ENCODE data around the gene TSNAXIP1.
"Not testable (repeated sequence)": the region's sequence is repeated elsewhere in the genome, so short reads cannot be mapped to it uniquely, and the experiment has no call there.

The TSNAXIP1 gene

DNA sequence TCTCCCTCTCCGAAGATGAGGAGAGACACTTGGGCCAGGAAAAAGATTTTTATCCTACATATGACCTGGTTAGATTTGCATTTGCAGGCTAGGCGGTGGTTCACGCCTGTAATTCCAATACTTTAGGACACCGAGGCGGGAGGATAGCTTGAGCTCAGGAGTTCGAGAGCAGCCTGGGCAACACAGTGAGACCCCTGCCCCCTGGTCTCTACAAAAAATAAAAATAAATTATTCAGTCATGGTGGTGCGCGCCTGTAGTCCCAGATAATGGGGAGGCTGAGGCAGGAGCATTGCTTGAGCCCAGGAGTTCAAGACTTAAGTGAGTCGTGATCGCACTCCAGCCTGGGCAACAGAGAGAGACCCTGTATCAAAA, 27.5 kb downstream of the TSNAXIP1 start:
- DNase-seq, result no peak

GRCh38 chr16:67837190-67837589, 30.5 kb downstream of the TSNAXIP1 start:
- not testable (repeated sequence) for DNase-seq

GRCh38 chr16:67837811-67838210, 31.1 kb downstream of the TSNAXIP1 start:
- no peak for DNase-seq

- no peak for DNase-seq
Measured at GRCh38 chr16:67841198-67841815, 34.6 kb downstream of the TSNAXIP1 start.

- peak; percentile 88 for DNase-seq
Measured at GRCh38 chr16:67841816-67842508, 35.3 kb downstream of the TSNAXIP1 start, which contains the start of gene THAP11. Gene THAP11, plus strand, starts transcription at chr16:67842320. Its CDS starts 235 bp downstream, at chr16:67842555.

- DNase-seq, result no peak
Measured at GRCh38 chr16:67842509-67843342, 36.0 kb downstream of the TSNAXIP1 start.

GRCh38 chr16:67843343-67843765, 36.7 kb downstream of the TSNAXIP1 start:
- DNase-seq, result no peak

DNA sequence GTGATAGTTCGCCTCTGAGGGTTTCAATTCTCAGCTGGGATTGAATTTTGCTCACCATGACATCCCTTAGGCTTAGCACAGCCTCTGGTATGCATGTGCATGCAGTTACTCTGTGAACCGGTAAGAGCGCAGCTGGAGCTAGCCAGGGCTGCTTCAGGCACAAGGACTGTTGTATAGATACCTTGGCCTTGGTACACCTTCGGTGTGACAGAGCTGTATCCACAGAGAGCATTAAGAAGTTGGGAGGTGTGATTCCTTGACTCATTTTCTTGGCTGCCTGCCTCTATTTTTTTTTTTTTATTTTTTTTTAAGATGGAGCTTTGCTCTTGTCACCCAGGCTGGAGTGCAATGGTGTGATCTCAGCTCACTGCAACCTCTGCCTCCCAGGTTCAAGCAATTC, 37.8 kb downstream of the TSNAXIP1 start:
- DNase-seq, result no peak

DNA sequence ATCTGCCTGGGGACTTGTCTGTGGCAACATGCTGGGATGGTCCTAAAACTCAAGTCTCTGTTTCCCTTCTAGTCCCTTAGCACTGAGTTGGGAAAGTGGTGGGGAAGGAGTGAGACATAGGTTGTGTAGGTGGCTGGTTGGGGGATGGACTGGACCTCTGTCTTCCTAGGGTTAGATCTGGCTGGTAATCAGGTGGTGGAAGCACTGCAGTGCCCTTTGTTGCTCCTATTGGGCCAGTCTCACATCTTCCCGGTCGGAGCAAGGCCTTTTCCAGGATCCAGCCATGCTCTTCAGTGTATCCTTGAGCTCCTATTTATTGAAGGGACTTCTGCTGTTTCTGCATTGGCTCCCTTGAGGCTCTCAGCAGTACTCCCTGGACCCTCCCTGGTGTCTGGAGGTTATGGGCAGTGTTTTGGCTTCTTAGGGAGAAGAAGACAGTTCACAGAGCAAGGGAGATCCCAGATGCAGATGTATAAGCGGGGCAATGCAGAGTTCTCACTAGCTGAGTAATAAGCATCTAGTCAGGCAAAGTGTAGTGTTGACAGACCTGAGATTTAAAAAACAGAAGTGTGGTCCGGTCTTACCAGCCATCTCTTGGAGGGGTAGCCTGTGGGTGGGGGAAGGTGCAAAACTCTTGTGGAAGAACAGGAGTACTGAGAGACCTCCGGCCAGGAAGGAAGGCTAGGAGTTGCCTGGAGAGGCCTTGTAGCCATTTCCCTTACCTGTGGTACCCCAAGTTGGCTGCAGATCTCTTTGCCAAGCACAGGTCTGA, 38.8 kb downstream of the TSNAXIP1 start:
- DNase-seq, result no peak

- DNase-seq, result no peak
Measured at GRCh38 chr16:67846063-67846319, 39.3 kb downstream of the TSNAXIP1 start.

GRCh38 chr16:67846320-67847063, 39.8 kb downstream of the TSNAXIP1 start, which contains the start of gene NUTF2:
Gene NUTF2, plus strand, starts transcription at chr16:67846933. Its CDS starts 18,198 bp downstream, at chr16:67865131.
- DNase-seq, result peak; percentile 88

GRCh38 chr16:67847064-67847861, 40.6 kb downstream of the TSNAXIP1 start, which contains the start of gene CENPT:
Gene CENPT, minus strand, starts transcription at chr16:67847693. Its CDS starts 13,834 bp downstream, at chr16:67833859.
- DNase-seq, result peak; percentile 50

GRCh38 chr16:67848118-67848517, 41.4 kb downstream of the TSNAXIP1 start:
- DNase-seq, result no peak

DNA sequence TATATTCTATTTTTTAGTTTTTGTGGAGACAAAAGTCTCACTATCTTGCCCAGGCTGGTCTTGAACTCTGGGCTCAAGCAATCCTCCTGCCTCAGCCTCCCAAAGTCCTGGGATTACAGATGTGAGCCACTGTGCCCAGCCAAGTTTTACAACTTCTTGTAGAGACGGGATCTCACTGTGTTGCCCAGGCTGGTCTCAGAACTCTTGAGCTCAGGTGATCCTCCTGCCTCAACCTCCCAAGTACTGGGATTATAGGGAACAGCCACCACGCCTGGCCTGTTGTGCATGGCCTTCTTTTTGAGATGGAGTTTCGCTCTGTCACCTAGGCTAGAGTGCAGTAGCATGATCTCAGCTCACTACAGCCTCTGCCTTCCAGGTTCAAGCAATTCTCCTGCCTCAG, 47.0 kb downstream of the TSNAXIP1 start:
- no peak for DNase-seq

DNA sequence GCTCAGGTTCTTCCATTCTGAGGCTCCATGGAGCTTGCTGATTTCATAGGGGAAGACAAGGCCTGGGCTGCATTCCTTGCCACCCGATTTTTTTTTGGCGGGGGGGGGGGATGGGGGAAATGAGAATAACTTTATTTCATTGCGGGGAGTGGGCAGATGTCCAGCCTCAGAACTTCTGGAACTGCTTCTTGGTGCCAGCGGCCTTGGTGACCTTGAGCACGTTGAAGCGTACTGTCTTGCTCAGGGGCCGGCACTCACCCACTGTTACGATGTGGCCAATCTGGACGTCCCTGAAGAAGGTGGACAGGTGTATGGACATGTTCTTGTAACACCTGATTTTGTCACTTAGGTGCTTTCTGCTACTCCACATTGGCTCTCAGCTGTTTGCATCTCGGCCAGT, 49.1 kb downstream of the TSNAXIP1 start:
- no peak for DNase-seq

GRCh38 chr16:67856927-67857546, 50.3 kb downstream of the TSNAXIP1 start:
- no peak for DNase-seq

GRCh38 chr16:67857547-67858233, 51.0 kb downstream of the TSNAXIP1 start:
- DNase-seq, result no peak

- DNase-seq, result no peak
Measured at GRCh38 chr16:67858500-67858899, 51.8 kb downstream of the TSNAXIP1 start.

- no peak for DNase-seq
Measured at GRCh38 chr16:67860589-67861398, 54.1 kb downstream of the TSNAXIP1 start.

Measured in NCI-H2227 treated with DMSO at 0.1 percent for 48 hours (cell line).